ENCODE results near the gene TRIP11.
"Not testable (repeated sequence)": the region's sequence is repeated elsewhere in the genome, so short reads cannot be mapped to it uniquely, and the experiment has no call there.

TRIP11 gene

DNA sequence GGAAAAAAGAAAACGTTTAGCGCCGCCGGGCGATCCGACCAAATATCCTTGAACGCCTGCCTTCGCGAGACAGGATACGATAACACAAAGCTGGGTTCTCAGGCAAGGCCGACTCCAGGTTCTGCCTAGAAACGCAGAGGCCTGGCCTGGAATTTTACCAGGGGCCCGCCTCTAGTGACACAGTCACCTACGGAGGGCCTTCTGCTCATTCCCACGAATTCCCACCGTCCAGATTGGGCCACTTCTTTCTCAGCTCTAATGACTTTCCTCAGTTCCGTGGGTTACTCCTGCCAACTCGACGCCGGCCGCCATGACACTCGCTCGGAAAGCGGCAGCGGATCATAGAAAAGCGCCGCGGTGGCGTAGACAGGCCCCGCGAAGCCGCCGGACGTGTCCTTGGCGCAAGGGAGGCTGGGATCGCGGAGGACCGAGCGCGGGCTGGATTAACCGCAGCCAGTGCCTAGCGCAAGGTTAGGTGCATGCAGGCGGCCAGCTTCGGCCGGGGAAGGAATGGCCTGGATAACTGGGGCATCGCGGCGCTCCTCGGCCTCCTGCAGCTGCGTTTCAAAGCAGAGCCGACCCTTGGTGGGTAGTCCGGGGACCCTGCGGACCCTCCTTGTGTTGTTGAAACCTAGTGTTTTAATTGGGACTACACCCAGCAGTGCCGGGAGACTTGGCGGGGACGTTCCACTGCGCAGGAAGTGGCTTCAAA, at the start of gene TRIP11:
TSS of gene TRIP11 (minus strand) at position 341 of the 712 bp plus-strand sequence. CDS start 374 bp downstream, outside the sequence.
- peak; percentile 85 for DNase-seq (ENCODE audit: low read depth)

- DNase-seq (ENCODE audit: low read depth), result no peak
Measured at GRCh38 chr14:92088494-92088893, 48.6 kb upstream of the TRIP11 start.

DNA sequence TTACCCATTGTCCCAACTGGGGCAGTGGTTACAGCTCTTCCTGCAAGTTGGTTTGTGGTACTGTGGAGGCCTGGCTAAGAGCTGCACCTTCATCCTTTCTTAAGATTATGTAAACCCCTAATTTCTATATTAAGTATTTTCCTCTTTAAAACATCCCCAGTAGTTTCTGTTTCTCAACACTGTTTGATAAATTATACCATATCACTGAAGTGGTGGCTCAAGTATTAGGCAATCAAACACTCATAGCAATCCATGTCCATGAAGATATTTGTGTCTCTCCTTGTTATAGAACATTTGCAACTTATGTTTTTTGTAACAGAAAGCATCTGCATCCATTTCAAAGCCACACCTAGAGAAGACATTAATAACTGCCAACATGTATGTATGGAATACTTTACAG, 34.7 kb upstream of the TRIP11 start:
- DNase-seq (ENCODE audit: low read depth), result no peak

- DNase-seq (ENCODE audit: low read depth), result no peak
Measured at GRCh38 chr14:92058006-92058917, 18.4 kb upstream of the TRIP11 start.

- no peak for DNase-seq (ENCODE audit: low read depth)
Measured at GRCh38 chr14:92049781-92050180, 9.9 kb upstream of the TRIP11 start.

DNA sequence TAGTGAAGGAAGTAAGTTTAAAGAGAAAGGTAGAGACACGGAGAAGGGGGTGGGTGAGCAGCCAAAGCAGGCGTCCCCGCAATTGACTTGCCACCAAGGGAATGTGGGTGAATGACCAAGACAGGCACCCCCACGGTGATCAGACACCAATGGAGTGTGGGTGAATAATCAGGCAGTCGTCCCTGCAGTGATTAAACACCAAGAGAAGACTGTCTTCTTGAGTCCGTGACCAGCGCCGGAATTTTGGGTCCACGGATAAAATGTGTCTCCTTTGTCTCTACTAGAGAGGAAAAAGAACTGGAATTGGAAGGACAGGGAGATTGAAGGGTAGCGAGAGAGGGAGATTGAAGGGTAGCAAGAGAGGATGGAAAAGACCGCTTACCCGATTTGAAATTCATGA, 9.4 kb upstream of the TRIP11 start:
- not testable (repeated sequence) for DNase-seq (ENCODE audit: low read depth)

- DNase-seq (ENCODE audit: low read depth), result not testable (repeated sequence)
Measured at GRCh38 chr14:92045904-92046303, 6.0 kb upstream of the TRIP11 start.

DNA sequence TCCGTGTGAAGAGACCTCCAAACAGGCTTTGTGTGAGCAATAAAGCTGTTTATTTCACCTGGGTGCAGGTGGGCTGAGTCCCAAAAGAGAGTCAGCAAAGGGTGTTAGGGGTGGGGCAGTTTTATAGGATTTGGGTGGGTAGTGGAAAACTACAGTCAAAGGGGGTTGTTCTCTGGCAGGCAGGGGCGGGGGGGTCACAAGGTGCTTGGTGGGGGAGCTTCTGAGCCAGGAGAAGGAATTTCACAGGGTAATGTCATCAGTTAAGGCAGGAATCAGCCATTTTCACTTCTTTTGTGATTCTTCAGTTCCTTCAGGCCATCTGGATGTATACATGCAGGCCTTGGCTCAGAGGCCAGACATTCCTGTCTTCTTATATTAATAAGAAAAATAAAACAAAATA, 1.9 kb upstream of the TRIP11 start:
- DNase-seq (ENCODE audit: low read depth), result not testable (repeated sequence)

DNA sequence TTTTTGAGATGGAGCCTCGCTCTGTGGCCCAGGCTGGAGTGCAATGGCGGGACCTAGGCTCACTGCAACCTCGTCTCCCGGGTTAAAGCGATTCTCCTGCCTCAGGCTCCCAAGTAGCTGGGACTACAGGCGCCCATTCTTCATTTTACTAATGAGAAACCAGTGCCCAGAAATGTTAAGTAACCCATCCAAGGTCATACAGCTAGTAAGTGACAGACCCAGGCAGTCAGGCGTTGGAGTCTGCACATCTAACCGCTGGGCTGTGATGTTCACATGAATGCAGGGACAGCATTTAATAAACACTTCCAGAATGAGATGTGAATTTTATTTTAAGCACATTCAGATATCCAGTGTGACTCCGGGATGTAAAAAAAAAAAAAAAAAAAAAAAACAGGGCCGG, 1.3 kb upstream of the TRIP11 start:
- DNase-seq (ENCODE audit: low read depth), result no peak

- DNase-seq (ENCODE audit: low read depth), result no peak
Measured at GRCh38 chr14:92040431-92041051, 682 bp upstream of the TRIP11 start.

GRCh38 chr14:92039063-92039718, 668 bp downstream of the TRIP11 start:
- no peak for DNase-seq (ENCODE audit: low read depth)

DNA sequence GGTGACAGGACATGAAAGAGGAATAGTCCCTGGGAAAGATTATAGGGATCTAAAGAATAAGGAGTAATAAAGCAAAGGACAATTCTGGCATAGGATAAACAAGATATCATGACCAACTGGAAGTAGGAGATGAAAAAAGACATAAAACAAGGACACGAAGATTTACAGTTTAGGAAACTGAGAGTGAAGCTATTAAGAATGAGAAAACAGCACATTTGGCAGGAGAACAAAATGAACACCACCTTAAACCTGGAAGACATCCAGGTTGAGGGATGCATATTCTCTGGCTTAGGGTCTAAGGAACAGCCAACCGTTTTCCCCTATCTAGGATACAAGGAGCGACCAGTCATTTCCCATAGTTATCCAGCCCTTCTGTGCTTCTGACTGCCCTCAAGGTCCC, 1.9 kb downstream of the TRIP11 start:
- no peak for DNase-seq (ENCODE audit: low read depth)

DNA sequence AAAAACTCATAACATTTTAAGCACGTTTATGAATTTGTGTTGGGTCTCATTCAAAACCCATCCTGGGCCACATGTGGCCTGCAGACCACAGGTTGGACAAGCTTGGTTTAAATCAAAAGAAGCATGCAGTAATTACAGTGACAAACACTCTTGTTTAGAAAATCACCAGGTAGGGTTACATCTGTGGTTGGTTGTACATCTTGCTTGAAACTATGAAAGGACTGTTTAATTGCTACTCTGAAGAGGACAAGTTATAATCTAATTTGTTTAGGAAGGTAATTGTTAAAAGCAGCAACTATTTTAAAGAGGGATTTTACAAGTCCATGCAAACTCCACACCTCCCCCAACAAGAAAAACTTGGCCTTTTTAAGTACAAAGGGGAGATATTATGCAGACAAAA, 4.0 kb downstream of the TRIP11 start:
- DNase-seq (ENCODE audit: low read depth), result no peak

GRCh38 chr14:92033906-92034687, 5.8 kb downstream of the TRIP11 start:
- DNase-seq (ENCODE audit: low read depth), result no peak

- no peak for DNase-seq (ENCODE audit: low read depth)
Measured at GRCh38 chr14:92033433-92033832, 6.4 kb downstream of the TRIP11 start.

GRCh38 chr14:92026548-92027190, 13.2 kb downstream of the TRIP11 start:
- no peak for DNase-seq (ENCODE audit: low read depth)

- no peak for DNase-seq (ENCODE audit: low read depth)
Measured at GRCh38 chr14:92022036-92022435, 17.8 kb downstream of the TRIP11 start.

GRCh38 chr14:92021523-92021922, 18.3 kb downstream of the TRIP11 start:
- DNase-seq (ENCODE audit: low read depth), result no peak

DNA sequence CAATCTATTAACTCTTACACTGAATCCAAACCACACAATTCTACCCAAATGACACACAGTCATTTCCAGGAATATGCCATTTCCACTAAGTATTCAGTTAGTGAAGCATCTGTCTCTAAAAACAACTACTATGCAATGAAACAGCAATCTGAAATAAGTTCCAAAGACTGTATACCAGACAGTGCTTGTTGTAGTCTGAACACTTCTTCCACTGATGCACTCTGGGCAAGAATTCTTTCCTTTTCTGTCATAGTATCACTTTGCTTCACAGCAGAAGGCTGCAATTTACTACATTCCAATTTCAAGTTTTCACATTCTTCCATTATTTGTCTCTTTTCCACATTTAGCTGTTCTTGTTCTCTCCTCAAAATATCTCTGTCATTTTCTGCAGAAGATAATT, 25.8 kb downstream of the TRIP11 start:
- DNase-seq (ENCODE audit: low read depth), result no peak

DNA sequence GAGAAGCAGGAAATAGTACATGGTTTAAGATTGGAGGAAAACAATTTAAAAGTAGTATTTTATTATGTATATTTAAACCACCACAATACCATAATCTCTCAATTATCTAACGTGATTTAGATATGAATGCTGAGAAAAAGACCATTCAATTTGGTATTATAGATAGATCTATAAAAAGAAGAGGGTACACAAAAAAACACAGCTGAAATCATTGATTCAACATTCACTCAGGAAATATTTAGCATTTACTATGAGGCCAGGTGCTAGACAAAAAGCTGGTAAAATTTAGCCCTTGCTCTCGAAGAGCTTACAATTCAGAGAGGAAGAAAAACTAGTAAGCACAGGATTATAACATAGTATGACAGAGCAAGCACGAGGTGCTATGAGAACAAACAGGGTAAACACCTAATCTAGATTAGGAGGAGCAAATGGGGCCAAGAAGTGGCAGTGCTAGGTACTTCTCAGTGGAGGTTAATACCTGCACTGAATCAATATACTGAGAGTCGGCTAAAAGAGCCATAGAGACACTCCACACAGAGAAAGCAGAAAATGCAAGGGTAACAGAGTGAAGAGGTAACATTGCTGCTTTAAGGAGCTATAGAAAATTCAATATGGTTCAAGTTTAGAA, 27.6 kb downstream of the TRIP11 start:
- DNase-seq (ENCODE audit: low read depth), result no peak

Data from stimulated activated CD8-positive, alpha-beta memory T cell treated with anti-CD3 and anti-CD28 coated beads, Interleukin-15, amount 100 ng/mL, for 24 hours (primary cell).